NCI-H446 treated with DMSO at 0.1 percent for 48 hours (cell line): ENCODE measurements around the gene EXOC6B.

ENCODE experiments used
- DNase-seq: peaks from one replicate; lab custom pipeline; 2025; lab: John Stamatoyannopoulos, UW

EXOC6B gene

DNA sequence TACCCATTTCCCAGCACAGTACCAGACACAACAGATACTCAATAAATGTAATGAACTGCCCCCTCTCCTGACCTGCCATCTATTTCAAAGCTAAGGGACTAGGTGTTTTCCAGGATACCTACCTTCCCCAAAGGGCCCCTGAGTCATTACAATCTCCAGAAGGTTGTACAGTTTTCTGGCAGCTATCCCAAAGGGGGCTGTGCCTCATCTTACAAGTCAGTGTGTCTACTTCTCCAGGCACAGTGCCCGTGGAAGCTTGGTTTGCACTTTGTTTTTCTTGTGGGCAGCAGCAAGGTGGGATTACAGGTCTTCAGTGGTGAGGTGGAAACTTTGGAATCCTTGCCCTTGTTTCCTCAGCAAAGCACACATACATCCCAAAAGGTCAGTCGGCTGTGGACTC is 615.4 kb downstream of the EXOC6B start:
- DNase-seq: no peak

GRCh38 chr2:72208225-72208624 is 617.6 kb downstream of the EXOC6B start:
- DNase-seq: no peak

GRCh38 chr2:72207334-72207733 is 618.5 kb downstream of the EXOC6B start:
- DNase-seq: no peak

DNA sequence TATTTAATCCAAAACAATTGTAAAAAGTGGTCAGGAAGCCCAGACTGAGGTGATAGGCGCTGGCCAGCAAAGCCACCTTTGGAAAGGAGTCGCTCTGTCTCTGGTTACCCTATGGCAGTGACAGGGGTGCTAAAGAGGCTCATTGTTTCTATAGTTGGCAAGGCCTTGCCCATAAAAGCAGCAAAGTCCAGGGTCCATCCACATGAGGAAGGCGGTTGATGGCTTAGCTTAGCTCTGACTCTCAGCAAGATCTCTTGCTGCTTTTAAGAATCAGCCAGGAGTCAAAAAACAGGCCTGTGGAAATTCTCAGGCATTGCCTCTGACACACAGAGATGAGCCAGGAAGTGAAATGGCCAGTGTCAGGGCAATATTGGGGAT is 620.3 kb downstream of the EXOC6B start:
- DNase-seq: no peak

- DNase-seq: no peak
These were observed 620.9 kb downstream of the EXOC6B start for GRCh38 chr2:72204786-72205503.

- DNase-seq: no peak
These were observed 621.6 kb downstream of the EXOC6B start for GRCh38 chr2:72204156-72204785.

- no peak for DNase-seq
These were observed 627.1 kb downstream of the EXOC6B start for GRCh38 chr2:72198532-72199241.

DNA sequence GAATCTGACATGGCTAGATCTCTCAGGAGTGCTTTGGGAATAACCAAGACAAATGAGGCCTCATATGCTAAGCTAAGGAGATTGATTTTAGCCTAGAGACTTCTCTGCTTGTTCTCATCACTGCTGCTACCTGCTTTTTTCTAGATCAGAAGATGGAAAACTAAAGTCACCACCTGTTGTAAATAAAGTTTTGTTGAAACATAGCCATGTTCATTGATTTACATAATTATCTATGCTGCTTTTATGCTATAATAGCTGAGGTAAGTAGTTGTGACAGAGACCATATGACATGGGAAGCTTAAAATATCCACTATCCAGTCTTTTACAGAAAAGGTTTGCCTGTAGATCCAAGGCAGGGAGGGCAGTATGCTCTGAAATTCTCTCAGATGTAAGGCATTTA is 632.1 kb downstream of the EXOC6B start:
- no peak for DNase-seq

GRCh38 chr2:72191441-72191840 is 634.4 kb downstream of the EXOC6B start:
- DNase-seq: no peak

GRCh38 chr2:72185206-72185605 is 640.6 kb downstream of the EXOC6B start:
- DNase-seq: no peak

GRCh38 chr2:72183466-72183865 is 642.4 kb downstream of the EXOC6B start:
- no peak for DNase-seq

GRCh38 chr2:72183016-72183415 is 642.8 kb downstream of the EXOC6B start:
- DNase-seq: peak; percentile 12

DNA sequence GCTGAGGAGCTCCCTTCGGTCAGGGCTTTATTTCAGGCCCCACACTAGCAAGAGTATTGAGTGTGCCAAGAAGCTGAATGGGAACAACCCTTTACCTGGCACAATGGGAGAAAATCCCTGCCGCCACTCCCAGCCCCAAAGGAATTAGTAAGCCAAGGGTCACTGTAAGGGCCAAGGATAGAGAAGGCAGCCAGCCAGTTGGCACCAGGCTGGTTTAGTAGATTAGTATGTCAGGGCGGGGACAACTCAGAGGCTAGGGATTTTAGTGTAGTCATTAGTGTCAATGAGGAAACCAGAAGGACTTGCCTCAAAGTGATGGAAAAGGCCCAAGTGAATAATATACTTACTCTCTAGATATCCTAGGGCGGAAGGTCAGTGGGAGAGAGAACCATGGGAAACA is 643.3 kb downstream of the EXOC6B start:
- DNase-seq: peak; percentile 15

DNA sequence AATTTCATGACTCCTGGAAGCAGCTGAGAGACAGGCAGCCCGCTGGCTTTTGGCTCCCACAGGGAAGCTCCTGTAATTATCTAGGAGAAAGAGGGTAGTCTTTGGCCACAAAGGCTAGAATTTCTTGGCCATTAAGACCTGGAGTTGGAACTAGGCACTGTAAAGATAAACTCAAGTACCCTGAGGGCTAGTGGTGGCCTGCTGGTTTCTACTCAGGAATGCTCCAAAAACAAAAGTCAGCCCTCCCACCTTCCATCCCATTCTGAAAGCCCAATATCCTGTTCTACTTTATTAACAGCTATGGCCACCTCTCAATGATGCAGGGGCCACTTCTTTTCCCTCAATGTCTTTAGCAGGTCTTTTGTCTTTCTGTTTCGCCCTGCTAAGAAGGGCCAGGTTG is 644.2 kb downstream of the EXOC6B start:
- DNase-seq: peak; percentile 6

GRCh38 chr2:72180351-72180750 is 645.5 kb downstream of the EXOC6B start:
- no peak for DNase-seq

- no peak for DNase-seq
These were observed 647.3 kb downstream of the EXOC6B start for GRCh38 chr2:72178551-72178950.

- DNase-seq: no peak
These were observed 649.6 kb downstream of the EXOC6B start for GRCh38 chr2:72176281-72176680.

DNA sequence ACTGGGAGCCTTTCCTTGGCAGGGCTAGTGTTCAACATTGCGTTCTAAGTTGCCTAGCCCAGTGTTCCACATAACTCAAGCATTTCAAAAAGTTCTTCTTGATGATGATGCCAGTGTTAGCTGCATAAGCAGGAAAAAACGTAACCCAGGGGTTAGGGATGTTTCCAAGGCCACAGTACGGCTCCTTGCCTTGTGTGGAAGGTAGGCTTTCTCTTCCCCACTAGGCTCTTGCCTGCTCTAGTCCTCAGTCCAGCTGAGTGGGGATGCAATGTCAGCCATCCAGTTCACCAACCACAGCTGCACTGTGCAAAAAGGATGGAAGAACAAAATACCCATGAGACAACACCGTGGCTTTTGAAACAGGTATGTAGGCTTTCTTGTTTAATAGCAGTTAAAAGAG is 650.2 kb downstream of the EXOC6B start:
- no peak for DNase-seq

GRCh38 chr2:72173640-72174321 is 652.1 kb downstream of the EXOC6B start:
- DNase-seq: no peak

DNA sequence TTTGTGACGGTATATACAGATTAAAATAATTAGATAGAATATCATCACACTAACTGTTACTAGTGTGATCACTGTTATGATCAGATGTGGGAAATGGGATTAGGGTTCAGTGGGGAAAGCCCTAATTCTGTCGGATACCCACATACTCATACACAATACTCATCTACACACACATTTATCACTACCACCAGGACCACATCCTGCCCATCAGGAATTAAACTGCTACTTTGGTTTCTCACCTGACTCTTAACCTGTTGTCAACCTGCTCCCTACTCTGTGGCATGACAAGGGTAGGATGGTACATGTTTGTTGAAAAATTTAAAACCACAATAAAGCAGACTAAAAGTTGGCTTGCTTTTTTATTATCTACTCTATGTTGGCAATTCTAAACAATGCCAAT is 653.4 kb downstream of the EXOC6B start:
- DNase-seq: no peak

GRCh38 chr2:72166279-72166678 is 659.6 kb downstream of the EXOC6B start:
- DNase-seq: no peak

GRCh38 chr2:72165792-72166191 is 660.0 kb downstream of the EXOC6B start:
- no peak for DNase-seq

GRCh38 chr2:72162574-72162973 is 663.3 kb downstream of the EXOC6B start:
- DNase-seq: no peak
